GM12892 (cell line): ENCODE measurements around the gene ECE2.

Source experiments
- POLR2A ChIP-seq: IDR thresholded peaks from 2 replicates; pipeline ENCODE4 v1.6.1; 2011; ENCODE audit warnings: low read depth, low read length, control low read depth
- POLR2AphosphoS5 ChIP-seq: IDR thresholded peaks from 2 replicates; pipeline ENCODE4 v1.6.1; 2011; ENCODE audit warnings: low read depth, low read length, control low read depth
- TAF1 ChIP-seq: IDR thresholded peaks from 2 replicates; pipeline ENCODE4 v1.6.1; 2011; ENCODE audit warnings: low read depth, mild to moderate bottlenecking, control low read depth, low read length, borderline replicate concordance

DNA sequence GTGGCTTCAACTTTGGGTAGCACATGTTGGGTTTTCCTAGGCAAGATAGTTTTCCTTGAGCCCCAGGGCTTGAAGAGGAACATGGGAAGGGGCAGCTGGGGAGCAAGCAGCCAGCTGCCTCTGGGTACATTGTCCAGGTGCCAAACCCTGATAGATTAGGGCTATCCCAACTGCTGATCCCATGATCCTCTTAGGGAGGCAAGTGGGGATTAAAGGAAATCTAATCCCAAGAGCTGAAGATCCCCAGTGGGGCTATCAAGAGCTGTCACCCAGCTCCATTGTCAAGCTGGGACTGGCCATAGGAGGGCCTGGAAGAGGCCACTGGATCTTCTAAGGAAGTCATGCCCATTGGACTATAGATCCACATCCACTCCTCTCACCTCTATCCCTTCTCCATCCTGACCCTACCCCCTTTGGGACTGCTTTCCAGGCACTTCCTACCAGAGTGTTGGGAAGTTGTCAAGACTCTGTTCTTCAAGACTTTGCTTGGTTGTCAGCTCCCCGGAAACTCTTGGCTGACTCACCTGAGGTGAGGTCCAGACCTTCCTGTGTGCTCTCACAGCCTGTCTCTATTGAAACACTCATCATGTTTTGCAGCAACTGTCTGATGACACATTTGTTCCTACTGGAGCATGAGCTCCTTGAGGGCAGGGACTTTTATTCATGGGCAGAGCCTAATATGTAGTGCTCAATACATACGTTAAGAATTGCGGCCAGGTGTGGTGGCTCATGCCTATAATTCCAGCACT lies 20.4 kb upstream of the ECE2 start:
- no peak for TF ChIP-seq TAF1
- no peak for TF ChIP-seq POLR2A
- TF ChIP-seq POLR2AphosphoS5: no peak
